HUDEP-2 (cell line): Measurements from ENCODE around the gene ANXA4.
"Not testable (repeated sequence)": the region's sequence is repeated elsewhere in the genome, so short reads cannot be mapped to it uniquely, and the experiment has no call there.

Source experiments
- DNase-seq, 76 experiments: peaks; one replicate each; lab custom pipeline; 2025; ENCODE audit not compliant: unreplicated experiment in 76 of 76; lab: John Stamatoyannopoulos, UW

Gene ANXA4

GRCh38 chr2:69718338-69718965 lies 23.5 kb upstream of the ANXA4 start:
- DNase-seq = no peak

- DNase-seq = peak in 1 of 76 experiments; percentile 10
Observed at GRCh38 chr2:69720404-69720803, 21.5 kb upstream of the ANXA4 start.

GRCh38 chr2:69721022-69721421 lies 20.9 kb upstream of the ANXA4 start:
- DNase-seq = no peak

- no peak for DNase-seq
Observed at GRCh38 chr2:69723791-69724190, 18.1 kb upstream of the ANXA4 start.

GRCh38 chr2:69724540-69725159 lies 17.3 kb upstream of the ANXA4 start:
- peak in 74 of 76 experiments; percentile 9 to 92 (median 77) for DNase-seq

- no peak for DNase-seq
Observed at GRCh38 chr2:69725706-69726360, 16.1 kb upstream of the ANXA4 start.

GRCh38 chr2:69729266-69729665 lies 12.7 kb upstream of the ANXA4 start:
- no peak for DNase-seq

GRCh38 chr2:69729781-69730180 lies 12.2 kb upstream of the ANXA4 start:
- no peak for DNase-seq

- DNase-seq = no peak
Observed at GRCh38 chr2:69731147-69731970, 10.6 kb upstream of the ANXA4 start.

- no peak for DNase-seq
Observed at GRCh38 chr2:69733342-69734034, 8.4 kb upstream of the ANXA4 start.

GRCh38 chr2:69734035-69734611 lies 7.8 kb upstream of the ANXA4 start:
- no peak for DNase-seq

- DNase-seq = no peak
Observed at GRCh38 chr2:69734854-69735544, 6.9 kb upstream of the ANXA4 start.

GRCh38 chr2:69735686-69736085 lies 6.2 kb upstream of the ANXA4 start:
- DNase-seq = no peak

GRCh38 chr2:69738149-69738548 lies 3.8 kb upstream of the ANXA4 start:
- not testable (repeated sequence) for DNase-seq

- no peak for DNase-seq
Observed at GRCh38 chr2:69740502-69740951, 1.4 kb upstream of the ANXA4 start.

- DNase-seq = peak in 43 of 76 experiments; percentile 6 to 46 (median 25)
Observed at GRCh38 chr2:69741229-69741574, 732 bp upstream of the ANXA4 start.

- DNase-seq = peak in 18 of 76 experiments; percentile 4 to 44 (median 18)
Observed at GRCh38 chr2:69742322-69742952, 503 bp downstream of the ANXA4 start.

GRCh38 chr2:69743847-69744264 lies 1.9 kb downstream of the ANXA4 start:
- peak in 18 of 76 experiments; percentile 5 to 59 (median 32) for DNase-seq

- peak in 8 of 76 experiments; percentile 11 to 26 (median 16) for DNase-seq
Observed at GRCh38 chr2:69744456-69744855, 2.5 kb downstream of the ANXA4 start.
